Endothelial cell of umbilical vein (primary cell): Measurements from ENCODE around the gene SIGMAR1. TPM values are rescaled to one million over a fixed set of nuclear protein-coding genes. Genes with fewer than 3 reads are reported as not detected.

Experiments
- BruUV-seq: library from RNA; stranded (reverse); fragments of 400-500 nt; replicated peaks from 2 replicates; lab custom pipeline; 2021; lab: Mats Ljungman, UMichigan
- CTCF ChIA-PET: fragments of 300-600, 350-600 bp; sonication (Branson Sonifier 250); formaldehyde crosslinking; loops from one replicate; lab custom pipeline; 2021; ENCODE audit warnings: antibody characterized with exemption, inconsistent platforms; lab: Charles Lee
- POLR2A ChIA-PET: fragments of 300-600, 350-600 bp; sonication (Branson Sonifier 250); formaldehyde crosslinking; loops from one replicate; lab custom pipeline; 2021; ENCODE audit warnings: antibody characterized with exemption, inconsistent platforms; lab: Charles Lee
- DNase-seq: peaks from one replicate; pipeline ENCODE4 v3.0.0-alpha.2; 2011; ENCODE audit warnings: low read depth, low spot score
- FAIRE-seq: peaks from 2 replicates; lab custom pipeline; 2011; peaks lifted over from hg19 to GRCh38; lab: Jason Lieb, UNC
- H2AFZ ChIP-seq: 2 replicates; pipeline ENCODE4 v1.6.0; 2012; ENCODE audit warnings: low read depth, low read length, control low read depth, inconsistent platforms
- H3K27ac ChIP-seq: 2 replicates; pipeline ENCODE4 v1.5.1; 2011; ENCODE audit warnings: low read depth, mild to moderate bottlenecking, control low read depth, low read length, moderate library complexity; ENCODE audit not compliant: insufficient read depth
- H3K27me3 ChIP-seq, 2 experiments: 2 replicates each; pipeline versions ENCODE4 v1.6.0 to v1.6.1; 2011; ENCODE audit warnings: low read length in 2 of 2, mixed read lengths in 1 of 2; ENCODE audit not compliant: control insufficient read depth in 2 of 2, insufficient read depth in 2 of 2
- H3K36me3 ChIP-seq, 2 experiments: 2 replicates in 1 of 2; 3 replicates in 1 of 2; pipeline ENCODE4 v1.5.1; 2011; ENCODE audit warnings: low read length in 2 of 2, mild to moderate bottlenecking in 1 of 2, moderate library complexity in 1 of 2; ENCODE audit not compliant: control insufficient read depth in 2 of 2, insufficient read depth in 2 of 2; ENCODE audit errors: extremely low read depth in 1 of 2
- H3K4me1 ChIP-seq: 3 replicates; pipeline ENCODE4 v1.5.1; 2011; ENCODE audit warnings: mild to moderate bottlenecking, low read length; ENCODE audit not compliant: control insufficient read depth, insufficient read depth; ENCODE audit errors: extremely low read depth
- H3K4me2 ChIP-seq: 2 replicates; pipeline ENCODE4 v1.6.1; 2011; ENCODE audit warnings: low read length, control low read depth, mixed read lengths; ENCODE audit not compliant: insufficient read depth
- H3K4me3 ChIP-seq, 3 experiments: fragments of 200-600 bp in 1 of 3; sonication (generic), shearing (Covaris generic) in 1 of 3; replicated peaks in 1 of 3; 2 replicates each; pipeline ENCODE4 v1.5.1; 2011 to 2016; ENCODE audit warnings: control low read depth in 3 of 3, low read length in 3 of 3, mild to moderate bottlenecking in 2 of 3, inconsistent platforms in 1 of 3, low read depth in 1 of 3, moderate library complexity in 1 of 3; ENCODE audit not compliant: insufficient read depth in 1 of 3
- H3K79me2 ChIP-seq: 2 replicates; pipeline ENCODE4 v1.6.0; 2012; ENCODE audit warnings: low read length, inconsistent platforms; ENCODE audit not compliant: control insufficient read depth, insufficient read depth
- H3K9ac ChIP-seq: replicated peaks from 2 replicates; pipeline ENCODE3; 2011; ENCODE audit warnings: low read length, control low read depth; ENCODE audit not compliant: insufficient read depth; ENCODE audit errors: extremely low read depth
- H3K9me1 ChIP-seq: replicated peaks from 3 replicates; pipeline ENCODE4 v1.6.0; 2011; ENCODE audit warnings: mild to moderate bottlenecking, low read length; ENCODE audit not compliant: control insufficient read depth, insufficient read depth; ENCODE audit errors: extremely low read depth
- H3K9me3 ChIP-seq: replicated peaks from 2 replicates; pipeline ENCODE4 v1.5.1; 2012; ENCODE audit warnings: low read length, inconsistent platforms; ENCODE audit not compliant: control insufficient read depth, insufficient read depth
- H4K20me1 ChIP-seq: replicated peaks from 2 replicates; pipeline ENCODE3; 2011; ENCODE audit warnings: mild to moderate bottlenecking, low read length; ENCODE audit not compliant: control insufficient read depth, insufficient read depth; ENCODE audit errors: extremely low read depth
- CTCF ChIP-seq, 2 donors: IDR thresholded peaks; 1 replicate in 1 of 2; 2 replicates in 1 of 2; pipeline ENCODE4 v1.5.1; 2011; ENCODE audit warnings: low read length in 2 of 2, mild to moderate bottlenecking in 2 of 2, moderate library complexity in 2 of 2, control low read depth in 1 of 2, inconsistent platforms in 1 of 2, low read depth in 1 of 2; ENCODE audit not compliant: insufficient read depth in 1 of 2; ENCODE audit errors: extremely low read depth in 1 of 2
- EZH2 ChIP-seq: IDR thresholded peaks from 2 replicates; pipeline ENCODE4 v1.6.1; 2012; ENCODE audit warnings: borderline replicate concordance, low read depth, mild to moderate bottlenecking, moderate library complexity, low read length, inconsistent platforms; ENCODE audit not compliant: severe bottlenecking
- FOS ChIP-seq: IDR thresholded peaks from 2 replicates; pipeline ENCODE4 v1.6.1; 2011; ENCODE audit warnings: mild to moderate bottlenecking, low read length, moderate library complexity, borderline replicate concordance; ENCODE audit not compliant: insufficient read depth
- GATA2 ChIP-seq: IDR thresholded peaks from 2 replicates; pipeline ENCODE4 v1.7.0; 2011; ENCODE audit warnings: low read depth, mild to moderate bottlenecking, moderate library complexity, mixed read lengths, low read length; ENCODE audit not compliant: insufficient read length, insufficient read depth
- JUN ChIP-seq: IDR thresholded peaks from 2 replicates; pipeline ENCODE4 v1.6.1; 2011; ENCODE audit warnings: borderline replicate concordance, low read depth; ENCODE audit not compliant: insufficient read length, insufficient read depth
- MAX ChIP-seq: IDR thresholded peaks from 2 replicates; pipeline ENCODE4 v1.6.1; 2011; ENCODE audit not compliant: insufficient read depth, insufficient read length
- MYC ChIP-seq: IDR thresholded peaks from one replicate; pipeline ENCODE4 v1.6.1; 2011; ENCODE audit warnings: mild to moderate bottlenecking, low read depth, low read length
- POLR2A ChIP-seq: IDR thresholded peaks from 2 replicates; pipeline ENCODE4 v1.6.1; 2012; ENCODE audit warnings: low read depth, mild to moderate bottlenecking, control low read depth, low read length
- POLR2AphosphoS5 ChIP-seq: IDR thresholded peaks from 2 replicates; pipeline ENCODE4 v1.6.1; 2012; ENCODE audit warnings: low read depth, mild to moderate bottlenecking, control low read depth, low read length, moderate library complexity; ENCODE audit not compliant: insufficient read depth
- dilution Hi-C: fragments of 300-500 bp; cut with MboI; formaldehyde crosslinking; loops from one replicate; pipeline ENCODE4 v1.15.0; 2019; ENCODE audit warnings: low sequenced_read_pairs; ENCODE audit not compliant: extremely low pct_ligation_motif_present
- intact Hi-C: fragments of 100-400 bp; cut with micrococcal nuclease; formaldehyde crosslinking; loops from one replicate; pipeline ENCODE4 v1.10.0; 2022
- polyA plus RNA-seq, 4 experiments: library from polyadenylated mRNA; depleted of rRNA in 3 of 4; stranded (reverse) in 3 of 4; unstranded in 1 of 4; fragments of >200 nt; gene quantifications; 2 replicates each; pipeline versions ENCODE4 v1.2.1 to v1.2.3, GENCODE V29; 2011 to 2012; ENCODE audit warnings: missing spikeins in 1 of 4
- total RNA-seq: library from RNA; stranded (reverse); gene quantifications from 2 replicates; pipeline ENCODE4 v1.2.3, GENCODE V29; 2021

SIGMAR1 gene
- total and polyA plus RNA-seq, 2 donors (not counting 3 experiments of a cell fraction or from before 2014, with no cell fraction given), result 78.4 to 81.2 TPM

GRCh38 chr9:34607331-34607730, 30.3 kb downstream of the SIGMAR1 start:
- ChIA-PET CTCF (interaction anchor here (5.4 to 5.8 kb wide), 4 partner anchors 14 to 204 kb away, joined by 40 to 104 read pairs (median 80); no protein-coding TSS in a partner anchor), POLR2A (no interaction called here)
- Histone ChIP-seq H4K20me1 (no peaks in the 10 kb centered on the region), H3K27me3 (peaks cover 0 to 10% of the 10 kb centered on the region in 2 experiments), H3K4me1 (peaks cover 9% of the 10 kb centered on the region), H3K27ac (no peak overlapping the region), H3K9ac (no peak overlapping the region), H3K79me2 (peaks cover 2% of the 10 kb centered on the region), H3K9me3 (no peaks in the 10 kb centered on the region), H3K9me1 (no peaks in the 10 kb centered on the region), H3K4me2 (no peak overlapping the region), H2AFZ (no peak overlapping the region), H3K4me3 (no peak overlapping the region), H3K36me3 (no peaks in the 10 kb centered on the region)
- DNase-seq (no peak), FAIRE-seq (no peak)
- BruUV-seq, result no TSS peak
- TF ChIP-seq EZH2 (no peak), CTCF (IDR thresholded peaks at IDR 0.05; ENCODE audit: extremely low read depth in 1 of 2, insufficient read depth in 1 of 2, low read depth in 1 of 2, low read length in 2 of 2) (no peak)
- dilution Hi-C loops (no loop called here), intact Hi-C loops (no loop called here)

- DNase-seq (no peak), FAIRE-seq (no peak)
- ChIA-PET POLR2A (no interaction called here), CTCF (interaction anchor here (3.6 to 5.8 kb wide), 5 partner anchors 14 to 203 kb away, joined by 28 to 104 read pairs (median 65); no protein-coding TSS in a partner anchor)
- H3K79me2 ChIP-seq, result peaks cover 2% of the 10 kb centered on the region
- H2AFZ ChIP-seq, result no peak overlapping the region
- no TSS peak for BruUV-seq
- H3K27me3 ChIP-seq, result peaks cover 0 to 10% of the 10 kb centered on the region in 2 experiments
- no peaks in the 10 kb centered on the region for H3K36me3 ChIP-seq
- dilution Hi-C loops (no loop called here), intact Hi-C loops (no loop called here)
- no peaks in the 10 kb centered on the region for H3K9me1 ChIP-seq
- H3K9ac ChIP-seq, result no peak overlapping the region
- peaks cover 6% of the 10 kb centered on the region for H3K4me1 ChIP-seq
- no peaks in the 10 kb centered on the region for H4K20me1 ChIP-seq
- TF ChIP-seq MAX (no peak), FOS (no peak), POLR2A (no peak), POLR2AphosphoS5 (no peak), JUN (no peak), CTCF (IDR thresholded peaks at IDR 0.05; ENCODE audit: extremely low read depth in 1 of 2, insufficient read depth in 1 of 2, low read depth in 1 of 2, low read length in 2 of 2) (no peak), EZH2 (no peak), MYC (no peak), GATA2 (no peak)
- H3K27ac ChIP-seq, result no peak overlapping the region
- no peak overlapping the region for H3K4me2 ChIP-seq
- no peaks in the 10 kb centered on the region for H3K9me3 ChIP-seq
- no peak overlapping the region for H3K4me3 ChIP-seq
These were observed 30.7 kb downstream of the SIGMAR1 start for GRCh38 chr9:34606905-34607304.
